EH (cell line): Measurements from ENCODE around the gene METTL8.

Source experiments
- DNase-seq: peaks from one replicate; pipeline ENCODE4 v3.0.0-alpha.2; 2015; ENCODE audit warnings: low read depth

METTL8 gene

GRCh38 chr2:171433763-171434012, at the start of gene METTL8:
Gene METTL8, minus strand, starts transcription at chr2:171433990. Its CDS starts 41,805 bp downstream, at chr2:171392185.
- DNase-seq = no peak

GRCh38 chr2:171482877-171483276, 49.1 kb upstream of the METTL8 start:
- DNase-seq = peak; percentile 85

GRCh38 chr2:171482308-171482707, 48.5 kb upstream of the METTL8 start:
- peak; percentile 27 for DNase-seq

GRCh38 chr2:171480908-171481307, 47.1 kb upstream of the METTL8 start:
- DNase-seq = no peak

GRCh38 chr2:171479154-171479814, 45.5 kb upstream of the METTL8 start:
- no peak for DNase-seq

GRCh38 chr2:171478345-171478744, 44.6 kb upstream of the METTL8 start:
- DNase-seq = peak; percentile 60

- DNase-seq = no peak
These were observed 42.2 kb upstream of the METTL8 start for GRCh38 chr2:171475979-171476378.

- DNase-seq = no peak
These were observed 36.3 kb upstream of the METTL8 start for GRCh38 chr2:171470129-171470528.

GRCh38 chr2:171469176-171469575, 35.4 kb upstream of the METTL8 start:
- peak; percentile 83 for DNase-seq

- no peak for DNase-seq
These were observed 26.7 kb upstream of the METTL8 start for GRCh38 chr2:171460537-171460936.

GRCh38 chr2:171459498-171459897, 25.7 kb upstream of the METTL8 start:
- no peak for DNase-seq

GRCh38 chr2:171452773-171453172, 19.0 kb upstream of the METTL8 start:
- DNase-seq = no peak

- DNase-seq = peak; percentile 22
These were observed 17.3 kb upstream of the METTL8 start for GRCh38 chr2:171451074-171451473.

- DNase-seq = peak; percentile 15
These were observed 13.9 kb upstream of the METTL8 start for GRCh38 chr2:171447675-171448074.

GRCh38 chr2:171441470-171441869, 7.7 kb upstream of the METTL8 start:
- DNase-seq = no peak

GRCh38 chr2:171436307-171436706, 2.5 kb upstream of the METTL8 start:
- peak; percentile 93 for DNase-seq

- peak; percentile 96 for DNase-seq
These were observed 511 bp upstream of the METTL8 start, which contains the start of gene DCAF17 for GRCh38 chr2:171434013-171434989. Gene DCAF17, plus strand, starts transcription at chr2:171434226. Its CDS starts 352 bp downstream, at chr2:171434578.

GRCh38 chr2:171432969-171433762, 624 bp downstream of the METTL8 start:
- no peak for DNase-seq

- peak; percentile 6 for DNase-seq
These were observed 1.4 kb downstream of the METTL8 start for GRCh38 chr2:171432206-171432968.

- DNase-seq = no peak
These were observed 2.1 kb downstream of the METTL8 start for GRCh38 chr2:171431677-171432167.
